Tibial nerve (tissue), 4 donors: ENCODE measurements around the gene EPHA10. TPM values are rescaled to one million over a fixed set of nuclear protein-coding genes. Genes with fewer than 3 reads are reported as not detected.

Source experiments
- small RNA-seq: library from RNA; depleted of rRNA; stranded (forward); fragments of <200 nt; gene quantifications from one replicate; pipeline ENCODE3, GENCODE V24; 2016
- total RNA-seq, 4 donors: library from RNA; depleted of rRNA; stranded (reverse); fragments of >200 nt; gene quantifications; one replicate each; pipeline ENCODE4 v1.1.0, GENCODE V29; 2016

The EPHA10 gene
- total RNA-seq, 4 donors from 2014 or later: under 0.01 to 0.30 (median 0.21) TPM; not detected in 1

Small RNAs within 50 kb of the gene (small RNA-seq; reads per million reads assigned to genes)
- gene RF00019: not detected

Other genes starting within 250 kb of the EPHA10 start
- gene SNIP1, start 210.8 kb downstream of the EPHA10 start, total RNA-seq: 10 to 100 TPM in 3 of 4 donors, 1 to 10 TPM in 1; 9.0 to 46.9 (median 37.7) TPM
- gene DNALI1, start 208.2 kb downstream of the EPHA10 start, total RNA-seq: 10 to 100 TPM in 1 of 4 donors, 1 to 10 TPM in 3; 6.3 to 10.3 (median 9.5) TPM
- gene GNL2, start 169.2 kb downstream of the EPHA10 start, total RNA-seq: 10 to 100 TPM; 27.8 to 67.5 (median 44.2) TPM
- under 1 TPM in 2 of 4 donors, not detected in 2; 0.20 to 0.21 TPM for gene RSPO1, start 130.2 kb downstream of the EPHA10 start, total RNA-seq
- gene CDCA8, start 72.6 kb downstream of the EPHA10 start, total RNA-seq: under 1 TPM in 3 of 4 donors, not detected in 1; 0.66 to 0.98 (median 0.90) TPM
- gene MANEAL, start 28.7 kb upstream of the EPHA10 start, total RNA-seq: 1 to 10 TPM in 3 of 4 donors, under 1 TPM in 1; 0.44 to 1.8 (median 1.7) TPM
- 100 to 1,000 TPM in 1 of 4 donors, 10 to 100 TPM in 3; 80.6 to 132 (median 92.7) TPM for gene C1orf122, start 42.7 kb upstream of the EPHA10 start, total RNA-seq
- 10 to 100 TPM in 2 of 4 donors, 1 to 10 TPM in 2; 8.1 to 13.8 (median 10.8) TPM for gene YRDC, start 43.1 kb upstream of the EPHA10 start, total RNA-seq
- gene MTF1, start 94.5 kb upstream of the EPHA10 start, total RNA-seq: 1 to 10 TPM; 6.1 to 9.0 (median 7.8) TPM
- gene INPP5B, start 181.9 kb upstream of the EPHA10 start, total RNA-seq: 10 to 100 TPM; 39.1 to 52.5 (median 49.0) TPM
- 10 to 100 TPM; 51.0 to 67.8 (median 62.8) TPM for gene SF3A3, start 224.9 kb upstream of the EPHA10 start, total RNA-seq
- gene FHL3, start 240.4 kb upstream of the EPHA10 start, total RNA-seq: 10 to 100 TPM; 25.1 to 32.7 (median 26.6) TPM
- 10 to 100 TPM; 16.5 to 36.8 (median 25.7) TPM for gene UTP11, start 247.6 kb upstream of the EPHA10 start, total RNA-seq